H9 (cell line): Measurements from ENCODE around the gene LACRT. TPM values are rescaled to one million over a fixed set of nuclear protein-coding genes. Genes with fewer than 3 reads are reported as not detected.

ENCODE experiments used
- DNase-seq: peaks from one replicate; pipeline ENCODE4 v3.0.0-alpha.2; 2017
- H2AFZ ChIP-seq: one replicate; pipeline ENCODE4 v1.6.1; 2013; ENCODE audit warnings: mild to moderate bottlenecking, low read length, control low read depth, moderate library complexity
- H2AK5ac ChIP-seq: 2 replicates; pipeline ENCODE4 v1.6.1; 2013; ENCODE audit warnings: low read length, control low read depth, mixed read lengths; ENCODE audit not compliant: insufficient read length
- H2BK120ac ChIP-seq: one replicate; pipeline ENCODE4 v1.6.1; 2013; ENCODE audit warnings: low read depth, mild to moderate bottlenecking, low read length, control low read depth, inconsistent platforms; ENCODE audit not compliant: poor library complexity, severe bottlenecking
- H2BK12ac ChIP-seq: 2 replicates; pipeline ENCODE4 v1.6.1; 2013; ENCODE audit warnings: low read length, control low read depth, mixed read lengths, low read depth; ENCODE audit not compliant: insufficient read length
- H2BK15ac ChIP-seq: 2 replicates; pipeline ENCODE4 v1.6.1; 2013; ENCODE audit warnings: low read depth, low read length, control low read depth
- H2BK20ac ChIP-seq: one replicate; pipeline ENCODE4 v1.6.1; 2013; ENCODE audit warnings: low read depth, mild to moderate bottlenecking, low read length, control low read depth, inconsistent platforms; ENCODE audit not compliant: poor library complexity, severe bottlenecking
- H2BK5ac ChIP-seq: 2 replicates; pipeline ENCODE4 v1.6.1; 2013; ENCODE audit warnings: low read length, control low read depth, mixed read lengths; ENCODE audit not compliant: insufficient read length
- H3K14ac ChIP-seq: 2 replicates; pipeline ENCODE4 v1.6.1; 2013; ENCODE audit warnings: low read length, control low read depth; ENCODE audit not compliant: insufficient read depth
- H3K18ac ChIP-seq: 2 replicates; pipeline ENCODE4 v1.6.1; 2013; ENCODE audit warnings: low read depth, mild to moderate bottlenecking, mixed read lengths, low read length, control low read depth; ENCODE audit not compliant: insufficient read length
- H3K23ac ChIP-seq: 2 replicates; pipeline ENCODE4 v1.6.1; 2013; ENCODE audit warnings: low read length, control low read depth, mixed read lengths, low read depth; ENCODE audit not compliant: insufficient read length
- H3K23me2 ChIP-seq: 2 replicates; pipeline ENCODE4 v1.6.1; 2013; ENCODE audit warnings: low read depth, mild to moderate bottlenecking, mixed read lengths, low read length, control low read depth; ENCODE audit not compliant: insufficient read length, poor library complexity, severe bottlenecking
- H3K27ac ChIP-seq: 2 replicates; pipeline ENCODE4 v1.5.1; 2013; ENCODE audit warnings: low read length, control low read depth, mixed read lengths, low read depth; ENCODE audit not compliant: insufficient read length
- H3K27me3 ChIP-seq: 2 replicates; pipeline ENCODE4 v1.6.1; 2013; ENCODE audit warnings: low read length, control low read depth, inconsistent platforms; ENCODE audit not compliant: insufficient read depth
- H3K4ac ChIP-seq: 2 replicates; pipeline ENCODE4 v1.6.1; 2013; ENCODE audit warnings: low read depth, mild to moderate bottlenecking, control low read depth, inconsistent platforms, low read length, moderate library complexity
- H3K4me1 ChIP-seq: 2 replicates; pipeline ENCODE4 v1.6.1; 2013; ENCODE audit warnings: low read length, control low read depth, inconsistent platforms; ENCODE audit not compliant: insufficient read depth
- H3K4me2 ChIP-seq: 2 replicates; pipeline ENCODE4 v1.6.1; 2013; ENCODE audit warnings: low read length, control low read depth, mixed read lengths; ENCODE audit not compliant: insufficient read length, insufficient read depth
- H3K56ac ChIP-seq: 2 replicates; pipeline ENCODE4 v1.6.1; 2013; ENCODE audit warnings: low read depth, mild to moderate bottlenecking, mixed read lengths, low read length, control low read depth; ENCODE audit not compliant: insufficient read length
- H3K79me1 ChIP-seq: 2 replicates; pipeline ENCODE4 v1.6.1; 2013; ENCODE audit warnings: low read depth, mild to moderate bottlenecking, moderate library complexity, low read length, control low read depth, inconsistent platforms; ENCODE audit not compliant: insufficient read depth, poor library complexity, severe bottlenecking
- H3K79me2 ChIP-seq: 2 replicates; pipeline ENCODE4 v1.6.1; 2013; ENCODE audit warnings: low read length, control low read depth, inconsistent platforms; ENCODE audit not compliant: insufficient read depth
- H3K9ac ChIP-seq: 2 replicates; pipeline ENCODE4 v1.6.1; 2013; ENCODE audit warnings: low read length, control low read depth, mixed read lengths; ENCODE audit not compliant: insufficient read length; ENCODE audit errors: extremely low read depth
- H3K9me3 ChIP-seq: one replicate; pipeline ENCODE4 v1.6.1; 2013; ENCODE audit warnings: low read depth, low read length, inconsistent platforms; ENCODE audit not compliant: control insufficient read depth
- H3T11ph ChIP-seq: one replicate; pipeline ENCODE4 v1.6.1; 2013; ENCODE audit warnings: mild to moderate bottlenecking, low read length, control low read depth, inconsistent platforms
- H4K20me1 ChIP-seq: one replicate; pipeline ENCODE4 v1.6.1; 2013; ENCODE audit not compliant: control insufficient read depth, insufficient read length, insufficient read depth
- H4K5ac ChIP-seq: 2 replicates; pipeline ENCODE4 v1.6.1; 2013; ENCODE audit warnings: low read depth, mild to moderate bottlenecking, mixed read lengths, low read length, control low read depth; ENCODE audit not compliant: insufficient read length
- H4K8ac ChIP-seq: replicated peaks from 2 replicates; pipeline ENCODE4 v1.6.1; 2013; ENCODE audit warnings: low read length, control low read depth, mixed read lengths, low read depth; ENCODE audit not compliant: insufficient read length
- H4K91ac ChIP-seq: 2 replicates; pipeline ENCODE4 v1.6.1; 2013; ENCODE audit warnings: low read depth, mild to moderate bottlenecking, moderate library complexity, mixed read lengths, low read length, control low read depth; ENCODE audit not compliant: insufficient read length
- H3K27ac Mint-ChIP-seq, 3 experiments: 2 replicates in 2 of 3; 3 replicates in 1 of 3; pipeline ENCODE4 v1.8.0; 2020 to 2021; ENCODE audit warnings: mixed read lengths in 3 of 3, mild to moderate bottlenecking in 1 of 3, moderate library complexity in 1 of 3
- H3K27me3 Mint-ChIP-seq: 2 replicates; pipeline ENCODE4 v1.8.0; 2021; ENCODE audit warnings: low read depth, mild to moderate bottlenecking, moderate library complexity, mixed read lengths
- H3K36me3 Mint-ChIP-seq, 3 experiments: 2 replicates in 2 of 3; 3 replicates in 1 of 3; pipeline ENCODE4 v1.8.0; 2020 to 2021; ENCODE audit warnings: low read depth in 3 of 3, mixed read lengths in 3 of 3; ENCODE audit not compliant: insufficient read depth in 1 of 3
- H3K4me1 Mint-ChIP-seq, 2 experiments: 2 replicates each; pipeline ENCODE4 v1.8.0; 2020; ENCODE audit warnings: mixed read lengths in 2 of 2
- H3K4me3 Mint-ChIP-seq, 2 experiments: 2 replicates in 1 of 2; 3 replicates in 1 of 2; pipeline ENCODE4 v1.8.0; 2020 to 2021; ENCODE audit warnings: mild to moderate bottlenecking in 2 of 2, mixed read lengths in 2 of 2, moderate library complexity in 1 of 2
- H3K9me3 Mint-ChIP-seq, 2 experiments: 2 replicates in 1 of 2; 3 replicates in 1 of 2; pipeline ENCODE4 v1.8.0; 2020; ENCODE audit warnings: mild to moderate bottlenecking in 2 of 2, mixed read lengths in 2 of 2, moderate library complexity in 1 of 2
- WGBS: extraction: QIAGEN DNeasy Blood & Tissue Kit; methylation state at CpG from one replicate; pipeline ENCODE4 v1.1.7; 2013; ENCODE audit warnings: missing lambda C conversion rate, low lambda C conversion rate, mixed read lengths; ENCODE audit not compliant: insufficient read length; ENCODE audit errors: extremely low coverage; 5-methylcytosine and 5-hydroxymethylcytosine counted together
- total RNA-seq: library from RNA; stranded (reverse); gene quantifications from 2 replicates; pipeline ENCODE4 v1.2.1, GENCODE V29; 2021
- TF ChIP-seq, protein P1 (sequence below): fragments of 200-600 bp; sonication (generic); conservative IDR thresholded peaks from 3 replicates; pipeline ENCODE4 v1.8.0; 2021; ENCODE audit warnings: antibody characterized with exemption, mild to moderate bottlenecking

The LACRT gene
- total RNA-seq, 1 experiment from 2014 or later = not detected

DNA sequence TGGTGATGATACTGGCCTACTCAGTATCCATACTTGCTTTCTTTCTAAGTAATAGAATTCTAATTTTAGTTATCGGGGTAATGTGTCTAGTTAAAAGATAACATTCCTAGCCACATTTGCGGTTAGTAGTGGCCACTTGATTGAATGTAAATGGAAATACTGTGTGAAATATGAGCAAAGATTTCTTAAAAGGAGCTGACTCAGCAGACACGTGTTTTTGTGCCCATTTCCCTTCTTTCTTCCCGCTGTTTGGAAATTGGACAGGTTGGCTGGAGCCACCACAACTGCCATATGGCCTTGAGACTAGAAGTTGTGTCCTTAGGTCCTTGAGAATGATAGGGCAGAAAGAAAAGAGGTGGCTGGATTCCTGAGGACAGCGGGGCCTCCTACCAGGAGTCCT, 33.2 kb upstream of the LACRT start:
- H3K4me1 Mint-ChIP-seq = peaks cover 6% of the 10 kb centered on the region in 2 experiments
- Histone ChIP-seq H2BK120ac (no peak overlapping the region), H3T11ph (no peak overlapping the region), H3K23me2 (no peaks in the 10 kb centered on the region), H3K4me2 (no peak overlapping the region), H4K20me1 (no peaks in the 10 kb centered on the region), H2BK12ac (no peak overlapping the region), H3K9me3 (no peaks in the 10 kb centered on the region), H2BK5ac (no peak overlapping the region), H3K4ac (no peak overlapping the region), H3K4me1 (no peaks in the 10 kb centered on the region), H3K18ac (no peak overlapping the region), H3K79me1 (no peaks in the 10 kb centered on the region), H2AK5ac (no peak overlapping the region), H3K27me3 (no peaks in the 10 kb centered on the region), H3K23ac (no peak overlapping the region), H3K79me2 (no peaks in the 10 kb centered on the region), H3K14ac (no peak overlapping the region), H2BK20ac (peak overlapping the region; percentile 26), H4K5ac (no peak overlapping the region), H2BK15ac (no peak overlapping the region), H4K8ac (no peak overlapping the region), H2AFZ (peak overlapping the region; percentile 82), H3K9ac (no peak overlapping the region), H3K27ac (no peak overlapping the region), H3K56ac (no peak overlapping the region), H4K91ac (no peak overlapping the region)
- no peak for DNase-seq
- H3K27ac Mint-ChIP-seq = no peak overlapping the region
- WGBS = no CpG with 5 or more reads among the region's 5 CpGs
- TF ChIP-seq, protein P1, sequence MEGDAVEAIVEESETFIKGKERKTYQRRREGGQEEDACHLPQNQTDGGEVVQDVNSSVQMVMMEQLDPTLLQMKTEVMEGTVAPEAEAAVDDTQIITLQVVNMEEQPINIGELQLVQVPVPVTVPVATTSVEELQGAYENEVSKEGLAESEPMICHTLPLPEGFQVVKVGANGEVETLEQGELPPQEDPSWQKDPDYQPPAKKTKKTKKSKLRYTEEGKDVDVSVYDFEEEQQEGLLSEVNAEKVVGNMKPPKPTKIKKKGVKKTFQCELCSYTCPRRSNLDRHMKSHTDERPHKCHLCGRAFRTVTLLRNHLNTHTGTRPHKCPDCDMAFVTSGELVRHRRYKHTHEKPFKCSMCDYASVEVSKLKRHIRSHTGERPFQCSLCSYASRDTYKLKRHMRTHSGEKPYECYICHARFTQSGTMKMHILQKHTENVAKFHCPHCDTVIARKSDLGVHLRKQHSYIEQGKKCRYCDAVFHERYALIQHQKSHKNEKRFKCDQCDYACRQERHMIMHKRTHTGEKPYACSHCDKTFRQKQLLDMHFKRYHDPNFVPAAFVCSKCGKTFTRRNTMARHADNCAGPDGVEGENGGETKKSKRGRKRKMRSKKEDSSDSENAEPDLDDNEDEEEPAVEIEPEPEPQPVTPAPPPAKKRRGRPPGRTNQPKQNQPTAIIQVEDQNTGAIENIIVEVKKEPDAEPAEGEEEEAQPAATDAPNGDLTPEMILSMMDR = no peak
- H3K36me3 Mint-ChIP-seq = no peaks in the 10 kb centered on the region
- no peak overlapping the region for H3K4me3 Mint-ChIP-seq
- H3K9me3 Mint-ChIP-seq = peaks cover 0 to 3% of the 10 kb centered on the region in 2 experiments; a peak in 3 of 5 replicates
- peaks cover 2% of the 10 kb centered on the region; the same call in 1 of the 2 replicates for H3K27me3 Mint-ChIP-seq
